GM12801 (cell line): ENCODE results near the gene NR2F2.

Source experiments
- CTCF ChIP-seq: IDR thresholded peaks from one replicate; pipeline ENCODE4 v1.5.1; 2011; ENCODE audit warnings: control low read depth; ENCODE audit not compliant: insufficient read length; ENCODE audit errors: extremely low read depth

The NR2F2 gene

DNA sequence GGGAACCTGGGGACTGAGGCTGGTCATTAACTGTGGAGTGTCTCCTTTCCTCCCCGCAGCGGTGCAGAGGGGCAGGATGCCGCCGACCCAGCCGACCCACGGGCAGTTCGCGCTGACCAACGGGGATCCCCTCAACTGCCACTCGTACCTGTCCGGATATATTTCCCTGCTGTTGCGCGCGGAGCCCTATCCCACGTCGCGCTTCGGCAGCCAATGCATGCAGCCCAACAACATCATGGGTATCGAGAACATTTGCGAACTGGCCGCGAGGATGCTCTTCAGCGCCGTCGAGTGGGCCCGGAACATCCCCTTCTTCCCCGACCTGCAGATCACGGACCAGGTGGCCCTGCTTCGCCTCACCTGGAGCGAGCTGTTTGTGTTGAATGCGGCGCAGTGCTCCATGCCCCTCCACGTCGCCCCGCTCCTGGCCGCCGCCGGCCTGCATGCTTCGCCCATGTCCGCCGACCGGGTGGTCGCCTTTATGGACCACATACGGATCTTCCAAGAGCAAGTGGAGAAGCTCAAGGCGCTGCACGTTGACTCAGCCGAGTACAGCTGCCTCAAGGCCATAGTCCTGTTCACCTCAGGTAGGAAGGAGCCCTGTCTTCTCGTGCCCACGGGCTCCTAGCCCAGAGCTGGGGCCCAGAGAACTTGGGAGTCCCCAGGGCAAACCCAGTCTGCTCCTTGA is 3.7 kb downstream of the NR2F2 start:
- no peak for TF ChIP-seq CTCF

DNA sequence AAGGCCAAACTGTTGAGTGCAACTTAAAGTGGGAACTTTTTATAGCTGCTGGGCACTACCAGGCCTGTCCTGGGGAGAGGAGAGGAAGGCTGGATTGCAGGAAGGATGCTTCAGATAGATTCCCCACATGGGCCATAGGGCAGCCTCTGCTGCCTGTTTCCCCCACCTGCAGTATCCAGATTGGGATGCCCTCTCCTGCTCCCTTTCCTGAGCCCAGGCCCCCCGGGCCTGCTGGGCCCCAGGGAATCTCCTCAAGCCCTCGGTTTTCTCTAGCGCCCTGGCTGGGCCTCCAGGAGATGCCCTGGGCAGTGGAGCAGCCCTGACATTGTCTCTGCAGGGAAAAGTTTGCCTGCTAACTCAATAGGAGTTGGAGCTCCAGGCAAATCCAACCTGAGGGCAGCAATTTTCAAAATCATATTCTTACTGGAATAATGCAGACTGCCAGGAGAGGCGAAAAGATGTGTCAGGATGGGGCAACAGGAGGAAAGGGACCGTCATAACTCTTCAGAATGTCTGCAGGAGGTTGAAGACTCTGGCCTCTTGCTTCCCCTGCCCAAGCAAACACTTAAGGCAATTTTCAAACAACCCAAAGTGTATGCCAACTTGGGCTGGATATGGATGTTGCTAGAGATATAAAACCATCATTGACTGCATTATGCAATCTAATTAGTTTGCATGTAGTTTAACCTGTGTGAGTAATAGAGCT is 4.4 kb downstream of the NR2F2 start:
- TF ChIP-seq CTCF = no peak

DNA sequence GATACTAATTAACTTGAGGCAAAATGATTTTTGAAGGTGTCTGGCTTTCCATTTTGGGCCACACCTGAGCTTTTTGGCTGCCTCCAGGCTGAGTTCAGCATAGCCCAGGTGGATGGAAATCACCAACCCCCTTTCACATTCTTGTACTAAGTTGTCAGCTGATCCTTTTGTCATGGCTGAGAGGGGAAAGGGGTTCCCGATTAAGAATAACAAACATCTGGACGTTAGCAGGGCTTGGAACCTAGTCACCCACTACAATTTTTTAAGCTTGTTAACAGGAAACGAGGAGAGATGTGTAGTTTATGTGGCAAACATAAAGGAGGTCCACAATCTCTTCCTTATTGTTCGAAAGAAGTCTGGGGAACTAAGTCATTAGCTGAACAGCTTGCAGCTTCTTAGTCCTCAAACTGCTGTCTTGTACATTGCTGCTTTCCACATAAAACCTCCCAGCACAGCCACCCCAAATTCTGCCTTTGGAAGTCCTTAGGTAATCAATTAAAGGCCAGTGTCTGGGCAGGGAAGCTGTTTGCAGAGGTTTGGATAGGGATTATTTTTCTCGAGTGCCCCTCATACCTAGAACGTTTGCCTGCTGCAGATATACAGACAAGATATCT is 5.0 kb downstream of the NR2F2 start:
- no peak for TF ChIP-seq CTCF

DNA sequence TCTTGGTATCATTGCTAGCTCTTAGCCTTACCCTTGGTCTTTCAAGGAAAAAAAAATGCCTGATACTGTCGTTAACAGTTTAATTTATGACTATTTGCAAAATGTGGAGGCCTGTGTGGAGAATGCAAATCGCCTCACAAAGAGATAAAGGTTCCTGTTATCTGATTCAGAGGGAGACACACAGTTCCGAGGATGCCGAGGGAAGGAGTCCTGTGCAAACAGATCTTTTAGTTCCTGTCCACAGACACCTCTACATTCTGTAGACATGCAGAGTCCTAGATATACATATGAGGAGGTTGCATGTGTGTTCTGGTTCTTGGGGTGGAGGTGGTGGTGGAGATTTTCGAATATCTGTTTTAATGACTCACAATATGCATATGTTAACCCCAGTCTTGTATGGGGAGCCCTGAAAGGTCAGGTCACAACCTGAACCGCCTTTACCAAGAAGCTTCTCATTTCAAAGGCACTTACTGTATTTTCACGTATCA is 5.7 kb downstream of the NR2F2 start:
- no peak for TF ChIP-seq CTCF

- TF ChIP-seq CTCF = no peak
Observed at GRCh38 chr15:96336596-96337364, 6.3 kb downstream of the NR2F2 start.

GRCh38 chr15:96337365-96338023 is 7.0 kb downstream of the NR2F2 start:
- no peak for TF ChIP-seq CTCF
